ENCODE measurements around the gene KLF2.

- no peak for TF ChIP-seq CTCF (IDR thresholded peaks at IDR 0.05)
- no peak for TF ChIP-seq POLR2A (IDR thresholded peaks at IDR 0.05)
These were observed 48.9 kb downstream of the KLF2 start for GRCh38 chr19:16373532-16373931.
